Right atrium auricular region (tissue), 2 donors: ENCODE measurements around the gene WDR27. TPM values are rescaled to one million over a fixed set of nuclear protein-coding genes. Genes with fewer than 3 reads are reported as not detected.

Experiments used
- DNase-seq: peaks from one replicate; pipeline ENCODE4 v3.0.0-alpha.2; 2019; ENCODE audit warnings: low spot score
- H3K27ac ChIP-seq, 2 donors: fragments of 200-600 bp; sonication (generic); 1 replicate in 1 of 2; 2 replicates in 1 of 2; pipeline ENCODE4 v1.5.1; 2016 to 2019
- H3K27me3 ChIP-seq, 2 donors: fragments of 200-600 bp; sonication (generic); one replicate each; pipeline versions ENCODE4 v1.5.1 to v1.6.0; 2017 to 2019
- H3K36me3 ChIP-seq: fragments of 200-600 bp; sonication (generic); one replicate; pipeline ENCODE4 v1.5.1; 2016
- H3K4me1 ChIP-seq, 2 donors: fragments of 200-600 bp; sonication (generic); one replicate each; pipeline versions ENCODE4 v1.5.1 to v1.6.0; 2017 to 2019
- H3K4me3 ChIP-seq, 2 donors: fragments of 200-600 bp; sonication (generic); 1 replicate in 1 of 2; 2 replicates in 1 of 2; pipeline ENCODE4 v1.5.1; 2017 to 2019; ENCODE audit warnings: mild to moderate bottlenecking in 1 of 2, moderate library complexity in 1 of 2
- H3K9me3 ChIP-seq, 2 donors: fragments of 200-600 bp; sonication (generic); one replicate each; pipeline ENCODE4 v1.5.1; 2019
- total RNA-seq, 2 donors: library from RNA; depleted of rRNA; stranded (reverse); fragments of >200 nt; gene quantifications; one replicate each; pipeline ENCODE4 v1.1.0, GENCODE V29; 2016
- TF ChIP-seq, protein P1 (sequence below), 2 donors: fragments of 200-600 bp; sonication (generic); IDR thresholded peaks; one replicate each; pipeline ENCODE4 v1.5.1; 2019; ENCODE audit warnings: antibody characterized with exemption in 2 of 2

The WDR27 gene
- total RNA-seq, 2 donors from 2014 or later = 3.5 to 4.7 TPM

DNA sequence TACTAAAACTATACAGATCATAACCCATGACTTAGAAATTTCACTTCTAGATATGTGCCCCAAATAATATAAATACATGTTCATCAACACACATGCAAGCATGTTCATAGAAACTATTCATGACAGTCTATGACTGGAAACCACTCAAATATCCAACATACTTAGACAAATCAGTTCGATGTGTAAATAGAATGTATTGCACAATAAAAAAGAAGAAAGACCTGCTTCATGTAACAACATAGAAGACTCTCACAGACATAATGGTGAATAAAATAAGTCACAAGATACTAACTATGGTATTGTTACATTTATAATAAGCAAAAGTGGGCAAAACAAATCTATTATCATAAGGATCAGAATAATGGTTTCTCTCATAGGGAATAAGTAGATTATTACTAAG lies 284.7 kb downstream of the WDR27 start:
- Histone ChIP-seq H3K36me3 (no peaks in the 10 kb centered on the region), H3K27me3 (no peaks in the 10 kb centered on the region), H3K27ac (no peak overlapping the region), H3K4me3 (no peak overlapping the region), H3K9me3 (peaks cover 6 to 27% of the 10 kb centered on the region in 2 donors), H3K4me1 (no peaks in the 10 kb centered on the region)
- no peak for DNase-seq
- TF ChIP-seq, protein P1, sequence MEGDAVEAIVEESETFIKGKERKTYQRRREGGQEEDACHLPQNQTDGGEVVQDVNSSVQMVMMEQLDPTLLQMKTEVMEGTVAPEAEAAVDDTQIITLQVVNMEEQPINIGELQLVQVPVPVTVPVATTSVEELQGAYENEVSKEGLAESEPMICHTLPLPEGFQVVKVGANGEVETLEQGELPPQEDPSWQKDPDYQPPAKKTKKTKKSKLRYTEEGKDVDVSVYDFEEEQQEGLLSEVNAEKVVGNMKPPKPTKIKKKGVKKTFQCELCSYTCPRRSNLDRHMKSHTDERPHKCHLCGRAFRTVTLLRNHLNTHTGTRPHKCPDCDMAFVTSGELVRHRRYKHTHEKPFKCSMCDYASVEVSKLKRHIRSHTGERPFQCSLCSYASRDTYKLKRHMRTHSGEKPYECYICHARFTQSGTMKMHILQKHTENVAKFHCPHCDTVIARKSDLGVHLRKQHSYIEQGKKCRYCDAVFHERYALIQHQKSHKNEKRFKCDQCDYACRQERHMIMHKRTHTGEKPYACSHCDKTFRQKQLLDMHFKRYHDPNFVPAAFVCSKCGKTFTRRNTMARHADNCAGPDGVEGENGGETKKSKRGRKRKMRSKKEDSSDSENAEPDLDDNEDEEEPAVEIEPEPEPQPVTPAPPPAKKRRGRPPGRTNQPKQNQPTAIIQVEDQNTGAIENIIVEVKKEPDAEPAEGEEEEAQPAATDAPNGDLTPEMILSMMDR (IDR thresholded peaks at IDR 0.05) = no peak

DNA sequence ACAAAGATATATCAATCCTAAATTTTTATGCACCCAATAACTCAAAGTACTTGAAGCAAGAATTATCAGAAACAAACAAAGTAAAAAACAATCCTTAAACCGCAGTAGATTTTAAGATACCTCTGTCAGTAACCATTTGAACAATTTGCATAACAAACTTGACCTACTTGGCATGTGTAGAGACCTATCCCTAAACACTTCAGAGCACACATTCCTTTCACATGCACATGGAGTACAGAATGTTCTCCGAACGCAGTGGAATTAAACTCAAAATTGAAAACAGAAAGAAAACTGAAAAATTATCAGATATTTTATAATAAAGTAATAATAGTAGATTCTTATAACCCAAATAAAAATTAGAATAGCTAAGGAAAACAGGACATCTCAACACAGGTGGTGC lies 285.6 kb downstream of the WDR27 start:
- Histone ChIP-seq H3K4me1 (no peaks in the 10 kb centered on the region), H3K27me3 (no peaks in the 10 kb centered on the region), H3K4me3 (no peak overlapping the region), H3K36me3 (no peaks in the 10 kb centered on the region), H3K27ac (no peak overlapping the region), H3K9me3 (peaks cover 6 to 27% of the 10 kb centered on the region in 2 donors)
- TF ChIP-seq, protein P1 (IDR thresholded peaks at IDR 0.05) = no peak
- DNase-seq = no peak

DNA sequence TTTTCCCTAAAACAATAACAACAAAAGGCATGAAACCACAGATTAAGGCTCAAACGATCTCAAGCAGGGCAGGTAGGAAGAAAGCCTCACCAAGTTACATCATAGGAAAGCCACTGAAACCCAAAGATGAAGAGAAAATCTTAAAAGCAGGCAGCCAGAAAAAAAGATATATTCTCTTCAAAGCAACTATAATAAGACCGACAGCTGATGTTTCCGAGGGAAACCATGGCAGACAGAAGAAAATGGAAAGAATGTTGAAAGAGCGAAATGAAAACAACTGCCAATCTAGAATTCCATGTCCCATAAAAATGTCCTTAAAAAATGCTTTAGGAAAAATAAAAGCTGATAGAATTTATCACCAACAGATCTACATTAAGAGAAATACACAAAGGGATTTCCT lies 286.6 kb downstream of the WDR27 start:
- H3K27ac ChIP-seq = no peak overlapping the region
- no peaks in the 10 kb centered on the region for H3K36me3 ChIP-seq
- no peaks in the 10 kb centered on the region for H3K4me1 ChIP-seq
- TF ChIP-seq, protein P1 (IDR thresholded peaks at IDR 0.05) = no peak
- H3K27me3 ChIP-seq = no peaks in the 10 kb centered on the region
- no peak for DNase-seq
- no peak overlapping the region for H3K4me3 ChIP-seq
- H3K9me3 ChIP-seq = peaks cover 6 to 27% of the 10 kb centered on the region in 2 donors

DNA sequence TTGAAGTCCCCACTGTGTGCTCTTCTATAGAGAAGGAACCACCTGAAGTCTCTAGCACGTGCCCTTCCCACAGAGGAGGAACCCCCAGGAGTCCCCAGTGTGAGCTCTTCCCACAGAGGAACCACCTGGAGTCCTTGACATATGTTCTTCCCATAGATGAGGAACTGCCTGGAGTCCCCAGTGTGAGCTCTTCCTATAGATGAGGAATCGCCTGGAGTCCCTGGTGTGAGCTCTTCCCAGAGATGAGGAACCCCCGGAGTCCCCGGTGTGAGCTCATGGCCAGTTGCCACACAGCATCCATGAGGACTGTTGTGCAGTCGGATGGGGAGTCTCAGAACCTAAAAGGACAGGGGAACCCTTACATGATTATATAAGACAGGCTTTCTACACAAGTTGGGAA lies 290.1 kb downstream of the WDR27 start:
- Histone ChIP-seq H3K9me3 (peaks cover 6 to 27% of the 10 kb centered on the region in 2 donors), H3K4me1 (no peaks in the 10 kb centered on the region), H3K36me3 (no peaks in the 10 kb centered on the region), H3K27ac (no peak overlapping the region), H3K27me3 (no peaks in the 10 kb centered on the region), H3K4me3 (no peak overlapping the region)
- TF ChIP-seq, protein P1 (IDR thresholded peaks at IDR 0.05) = no peak
- DNase-seq = no peak

DNA sequence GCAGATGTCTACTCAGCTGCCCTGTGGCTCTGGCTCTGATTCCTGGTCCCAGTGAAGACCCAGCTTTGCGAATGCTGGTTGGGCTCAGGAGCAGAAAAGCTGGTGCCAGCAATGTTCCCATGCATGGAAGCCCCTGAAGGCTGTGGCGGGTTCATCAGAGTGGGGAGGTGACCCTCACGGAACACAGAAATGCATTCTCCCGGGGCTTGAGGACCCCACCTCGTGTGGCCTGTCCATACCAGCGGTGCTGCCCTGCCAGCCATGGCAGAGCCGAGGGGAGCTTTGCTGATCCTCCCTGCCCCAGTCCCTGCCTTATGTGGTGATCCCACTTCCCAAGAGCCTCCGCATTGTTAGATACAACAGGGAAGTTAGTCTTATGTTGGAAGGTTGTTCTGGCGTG lies 290.5 kb downstream of the WDR27 start:
- H3K27ac ChIP-seq = no peak overlapping the region
- TF ChIP-seq, protein P1 (IDR thresholded peaks at IDR 0.05) = no peak
- H3K4me3 ChIP-seq = no peak overlapping the region
- no peaks in the 10 kb centered on the region for H3K36me3 ChIP-seq
- no peaks in the 10 kb centered on the region for H3K4me1 ChIP-seq
- peaks cover 6 to 27% of the 10 kb centered on the region in 2 donors for H3K9me3 ChIP-seq
- no peak for DNase-seq
- no peaks in the 10 kb centered on the region for H3K27me3 ChIP-seq

DNA sequence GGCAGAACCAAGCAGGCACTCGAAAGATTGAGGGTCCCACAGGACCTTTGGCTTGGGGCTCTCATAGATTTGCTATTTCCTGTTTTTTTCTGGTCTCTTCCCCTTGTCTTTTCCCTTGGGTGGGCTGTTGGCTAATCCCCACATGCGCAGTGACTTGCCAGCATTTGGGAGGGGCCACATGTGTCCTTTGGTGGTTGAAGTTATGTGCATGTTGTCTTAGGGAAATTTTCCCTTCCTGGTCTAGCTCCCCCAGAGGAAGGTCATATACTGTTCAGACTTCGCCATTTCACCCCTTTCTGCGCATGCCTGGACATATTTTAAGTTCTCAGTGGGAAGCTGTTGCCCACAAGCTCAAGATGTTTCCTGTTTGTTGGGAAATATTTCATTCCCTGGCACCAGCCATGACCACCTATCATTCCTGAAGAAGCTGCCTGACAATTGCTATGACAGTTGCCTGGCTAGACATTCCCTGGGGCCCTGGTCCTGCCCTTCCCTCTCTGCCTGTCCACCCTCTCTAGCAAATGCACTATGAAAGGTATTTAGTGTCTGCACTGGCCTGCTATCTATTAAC lies 292.0 kb downstream of the WDR27 start:
- no peak overlapping the region for H3K27ac ChIP-seq
- no peaks in the 10 kb centered on the region for H3K36me3 ChIP-seq
- no peak overlapping the region for H3K4me3 ChIP-seq
- H3K9me3 ChIP-seq = peaks cover 0 to 12% of the 10 kb centered on the region in 2 donors
- no peaks in the 10 kb centered on the region for H3K27me3 ChIP-seq
- no peaks in the 10 kb centered on the region for H3K4me1 ChIP-seq
- TF ChIP-seq, protein P1 (IDR thresholded peaks at IDR 0.05) = no peak
- no peak for DNase-seq
